Esophagus muscularis mucosa (tissue), 3 donors: ENCODE data around the gene PDS5A.
"Not testable (repeated sequence)": the region's sequence is repeated elsewhere in the genome, so short reads cannot be mapped to it uniquely, and the experiment has no call there.

Experiments used
- EP300 ChIP-seq: sonication (generic); formaldehyde crosslinking; IDR thresholded peaks from one replicate; pipeline ENCODE4 v1.6.1; 2017; ENCODE audit warnings: antibody characterized with exemption
- TF ChIP-seq, protein P1 (sequence below), 3 experiments: fragments of 200-600 bp in 2 of 3; fragments of 450-650 bp in 1 of 3; sonication (generic) in 2 of 3; IDR thresholded peaks; one replicate each; pipeline ENCODE4 v1.5.1; 2017 to 2019; ENCODE audit warnings: antibody characterized with exemption in 3 of 3, mild to moderate bottlenecking in 2 of 3, moderate library complexity in 1 of 3

DNA sequence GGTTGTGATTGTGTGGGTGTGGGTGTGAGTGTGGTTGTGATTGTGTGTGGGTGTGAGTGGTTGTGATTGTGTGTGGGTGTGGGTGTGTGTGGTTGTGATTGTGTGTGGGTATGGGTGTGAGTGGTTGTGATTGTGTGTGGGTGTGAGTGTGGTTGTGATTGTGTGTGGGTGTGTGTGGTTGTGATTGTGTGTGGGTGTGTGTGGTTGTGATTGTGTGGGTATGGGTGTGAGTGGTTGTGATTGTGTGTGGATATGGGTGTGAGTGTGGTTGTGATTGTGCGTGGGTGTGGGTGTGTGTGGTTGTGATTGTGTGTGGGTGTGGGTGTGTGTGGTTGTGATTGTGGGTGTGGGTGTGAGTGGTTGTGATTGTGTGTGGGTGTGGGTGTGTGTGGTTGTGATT is 164.7 kb downstream of the PDS5A start:
- TF ChIP-seq, protein P1, sequence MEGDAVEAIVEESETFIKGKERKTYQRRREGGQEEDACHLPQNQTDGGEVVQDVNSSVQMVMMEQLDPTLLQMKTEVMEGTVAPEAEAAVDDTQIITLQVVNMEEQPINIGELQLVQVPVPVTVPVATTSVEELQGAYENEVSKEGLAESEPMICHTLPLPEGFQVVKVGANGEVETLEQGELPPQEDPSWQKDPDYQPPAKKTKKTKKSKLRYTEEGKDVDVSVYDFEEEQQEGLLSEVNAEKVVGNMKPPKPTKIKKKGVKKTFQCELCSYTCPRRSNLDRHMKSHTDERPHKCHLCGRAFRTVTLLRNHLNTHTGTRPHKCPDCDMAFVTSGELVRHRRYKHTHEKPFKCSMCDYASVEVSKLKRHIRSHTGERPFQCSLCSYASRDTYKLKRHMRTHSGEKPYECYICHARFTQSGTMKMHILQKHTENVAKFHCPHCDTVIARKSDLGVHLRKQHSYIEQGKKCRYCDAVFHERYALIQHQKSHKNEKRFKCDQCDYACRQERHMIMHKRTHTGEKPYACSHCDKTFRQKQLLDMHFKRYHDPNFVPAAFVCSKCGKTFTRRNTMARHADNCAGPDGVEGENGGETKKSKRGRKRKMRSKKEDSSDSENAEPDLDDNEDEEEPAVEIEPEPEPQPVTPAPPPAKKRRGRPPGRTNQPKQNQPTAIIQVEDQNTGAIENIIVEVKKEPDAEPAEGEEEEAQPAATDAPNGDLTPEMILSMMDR (IDR thresholded peaks at IDR 0.05): not testable (repeated sequence)
- not testable (repeated sequence) for TF ChIP-seq EP300
